Small intestine (tissue), 7 donors: Measurements from ENCODE around the gene SAT1. TPM values are rescaled to one million over a fixed set of nuclear protein-coding genes. Genes with fewer than 3 reads are reported as not detected.
A peak's percentile ranks its signal among the peaks of the same experiment; 100 is the strongest.

Source experiments
- DNase-seq, 2 donors: peaks; one replicate each; pipeline versions ENCODE4 v3.0.0 to v3.0.0-alpha.2; 2013
- FAIRE-seq: peaks from 2 replicates; lab custom pipeline; 2012; peaks lifted over from hg19 to GRCh38; lab: Jason Lieb, UNC
- H3K27ac ChIP-seq, 3 donors: one replicate each; pipeline ENCODE4 v1.5.1; 2013; ENCODE audit warnings: low read length in 2 of 3, mild to moderate bottlenecking in 2 of 3, control low read depth in 1 of 3, inconsistent platforms in 1 of 3, low read depth in 1 of 3, moderate library complexity in 1 of 3
- H3K27me3 ChIP-seq, 3 donors: one replicate each; pipeline ENCODE4 v1.6.1; 2013; ENCODE audit warnings: low read length in 3 of 3, inconsistent platforms in 1 of 3; ENCODE audit not compliant: control insufficient read depth in 3 of 3, insufficient read depth in 3 of 3
- H3K36me3 ChIP-seq, 3 donors: one replicate each; pipeline ENCODE4 v1.6.1; 2013; ENCODE audit warnings: low read length in 3 of 3, inconsistent platforms in 1 of 3, low read depth in 1 of 3, mild to moderate bottlenecking in 1 of 3, moderate library complexity in 1 of 3; ENCODE audit not compliant: control insufficient read depth in 3 of 3, insufficient read depth in 2 of 3
- H3K4me1 ChIP-seq, 3 donors: one replicate each; pipeline ENCODE4 v1.6.1; 2013; ENCODE audit warnings: low read length in 2 of 3, inconsistent platforms in 1 of 3, low read depth in 1 of 3, mild to moderate bottlenecking in 1 of 3, moderate library complexity in 1 of 3; ENCODE audit not compliant: control insufficient read depth in 3 of 3, insufficient read depth in 2 of 3
- H3K4me3 ChIP-seq, 3 donors: one replicate each; pipeline ENCODE4 v1.5.1; 2013; ENCODE audit warnings: low read length in 3 of 3, control low read depth in 1 of 3, inconsistent platforms in 1 of 3, low read depth in 1 of 3, mild to moderate bottlenecking in 1 of 3, moderate library complexity in 1 of 3
- H3K9me3 ChIP-seq, 2 donors: one replicate each; pipeline ENCODE4 v1.6.1; 2013; ENCODE audit warnings: low read depth in 1 of 2, low read length in 1 of 2; ENCODE audit not compliant: control insufficient read depth in 2 of 2, insufficient read depth in 1 of 2
- WGBS, 3 donors: extraction: QIAGEN DNeasy Blood & Tissue Kit; methylation state at CpG; one replicate each; pipeline ENCODE4 v1.1.7; 2013; 5-methylcytosine and 5-hydroxymethylcytosine counted together
- polyA plus RNA-seq, 4 donors: library from polyadenylated mRNA; stranded (reverse) in 3 of 4; unstranded in 1 of 4; fragments of 200-250 nt in 3 of 4; fragments of 120-200 nt in 1 of 4; gene quantifications; one replicate each; pipeline versions ENCODE4 v1.2.1 to v1.2.3, GENCODE V29; 2013
- donor health status: healthy with polysubstance abuse.
- donor health status: control.
- donor health status: control.
- donor health status: Bipolar disorder and iron deficiency.
- donor health status: healthy.

The SAT1 gene
- polyA plus RNA-seq, 4 donors = 412 to 1,273 (median 877) TPM

- H3K27ac ChIP-seq = no peak overlapping the region
- 66 to 79% (median 75%) methylated on average over 4 of the region's 4 CpGs for WGBS, 3 donors
- FAIRE-seq (no peak), DNase-seq (no peak)
- peaks cover 0 to 2% (median 0%) of the 10 kb centered on the region in 3 donors for H3K4me1 ChIP-seq
- H3K9me3 ChIP-seq = no peaks in the 10 kb centered on the region
- no peaks in the 10 kb centered on the region for H3K27me3 ChIP-seq
- peaks cover 0 to 2% (median 0%) of the 10 kb centered on the region in 3 donors for H3K36me3 ChIP-seq
- no peak overlapping the region for H3K4me3 ChIP-seq
Measured at GRCh38 chrX:23779025-23779424, 3.9 kb upstream of the SAT1 start.

GRCh38 chrX:23782455-23782854, 518 bp upstream of the SAT1 start:
- Histone ChIP-seq H3K27ac (peak overlapping the region in 2 of 3 donors; percentile 38 to 85), H3K4me3 (no peak overlapping the region), H3K4me1 (peaks cover 0 to 6% (median 2%) of the 10 kb centered on the region in 3 donors), H3K36me3 (peaks cover 0 to 9% (median 3%) of the 10 kb centered on the region in 3 donors), H3K27me3 (no peaks in the 10 kb centered on the region), H3K9me3 (no peaks in the 10 kb centered on the region)
- FAIRE-seq (no peak), DNase-seq (no peak)
- WGBS, 3 donors = 44 to 61% (median 48%) methylated on average over 6 of the region's 6 CpGs

- Histone ChIP-seq H3K36me3 (peaks cover 0 to 9% (median 3%) of the 10 kb centered on the region in 3 donors), H3K4me3 (peak overlapping the region; percentile 58 to 79 (median 68)), H3K4me1 (peaks cover 0 to 7% (median 6%) of the 10 kb centered on the region in 3 donors), H3K27ac (peak overlapping the region; percentile 86 to 97 (median 86)), H3K9me3 (no peaks in the 10 kb centered on the region), H3K27me3 (no peaks in the 10 kb centered on the region)
- DNase-seq (peak in 1 of 2 donors; percentile 28), FAIRE-seq (no peak)
- WGBS, 3 donors = 12 to 34% (median 12%) methylated on average over 19 to 21 of the region's 21 CpGs
Measured at GRCh38 chrX:23783589-23784469, 856 bp downstream of the SAT1 start.

DNA sequence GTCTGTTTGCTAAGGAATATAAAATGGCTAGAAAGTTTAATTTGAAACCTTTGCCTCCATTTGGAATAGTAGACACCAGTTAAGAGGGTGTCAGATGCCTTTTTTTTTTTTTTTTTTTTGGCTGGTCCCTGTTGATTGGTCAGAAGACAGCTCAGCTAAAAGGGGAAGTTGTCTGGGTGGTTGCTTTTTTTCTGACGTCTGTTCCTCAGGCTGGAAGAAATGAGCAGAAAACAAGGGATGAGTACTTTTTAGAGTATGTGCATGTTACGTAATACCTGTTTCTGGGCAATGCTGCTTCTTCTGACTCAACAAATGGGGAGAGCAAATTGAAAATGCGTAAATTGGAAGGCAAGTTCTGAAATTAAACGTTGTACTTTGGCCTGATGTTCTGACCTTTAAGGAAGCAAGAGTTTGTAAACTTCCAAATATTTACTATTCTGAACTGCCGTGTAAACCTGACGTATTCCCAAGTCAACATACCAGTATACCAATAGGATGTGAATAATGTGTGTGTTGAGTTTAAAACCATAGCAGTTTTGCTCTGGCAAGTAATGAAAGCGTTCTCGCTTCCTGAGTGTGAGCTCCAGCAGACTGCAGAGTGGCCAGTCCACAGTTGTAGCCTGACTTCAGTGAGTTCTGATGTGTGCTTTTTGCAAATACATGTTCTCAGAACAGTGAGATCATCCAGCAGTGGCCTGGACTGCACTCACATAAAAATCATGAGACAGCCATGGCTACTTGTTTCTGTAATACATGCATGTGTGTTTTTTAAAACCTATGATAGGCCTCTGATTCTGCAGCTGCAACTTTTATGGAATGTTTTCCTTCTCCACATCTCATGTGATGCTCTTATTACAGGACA, 1.7 kb downstream of the SAT1 start:
- peaks cover 0 to 9% (median 3%) of the 10 kb centered on the region in 3 donors for H3K36me3 ChIP-seq
- H3K4me3 ChIP-seq = peak overlapping the region; percentile 29 to 79 (median 68)
- FAIRE-seq (no peak), DNase-seq (peak in 1 of 2 donors; percentile 44)
- no peaks in the 10 kb centered on the region for H3K27me3 ChIP-seq
- WGBS, 3 donors = 28 to 46% (median 33%) methylated on average over 8 of the region's 8 CpGs
- H3K27ac ChIP-seq = peak overlapping the region; percentile 86 to 97 (median 86)
- peaks cover 0 to 9% (median 6%) of the 10 kb centered on the region in 3 donors for H3K4me1 ChIP-seq
- no peaks in the 10 kb centered on the region for H3K9me3 ChIP-seq

GRCh38 chrX:23785580-23785979, 2.6 kb downstream of the SAT1 start:
- Histone ChIP-seq H3K4me1 (peaks cover 0 to 12% (median 6%) of the 10 kb centered on the region in 3 donors), H3K9me3 (no peaks in the 10 kb centered on the region), H3K27me3 (no peaks in the 10 kb centered on the region), H3K27ac (peak overlapping the region in 2 of 3 donors; percentile 65 to 86), H3K4me3 (peak overlapping the region in 2 of 3 donors; percentile 68 to 79), H3K36me3 (peaks cover 0 to 9% (median 3%) of the 10 kb centered on the region in 3 donors)
- DNase-seq (no peak), FAIRE-seq (no peak)
- WGBS, 3 donors = 29 to 59% (median 57%) methylated on average over 2 of the region's 2 CpGs

- WGBS, 3 donors = 27 to 67% (median 57%) methylated on average over 10 to 11 of the region's 11 CpGs
- peak in 1 of 2 donors; percentile 11 for DNase-seq
- Histone ChIP-seq H3K4me3 (no peak overlapping the region), H3K27ac (peak overlapping the region in 2 of 3 donors; percentile 34 to 86), H3K27me3 (no peaks in the 10 kb centered on the region), H3K9me3 (no peaks in the 10 kb centered on the region), H3K4me1 (peaks cover 0 to 12% (median 6%) of the 10 kb centered on the region in 3 donors), H3K36me3 (peaks cover 0 to 9% (median 3%) of the 10 kb centered on the region in 3 donors)
- FAIRE-seq = no peak
Measured at GRCh38 chrX:23786268-23786815, 3.4 kb downstream of the SAT1 start.

DNA sequence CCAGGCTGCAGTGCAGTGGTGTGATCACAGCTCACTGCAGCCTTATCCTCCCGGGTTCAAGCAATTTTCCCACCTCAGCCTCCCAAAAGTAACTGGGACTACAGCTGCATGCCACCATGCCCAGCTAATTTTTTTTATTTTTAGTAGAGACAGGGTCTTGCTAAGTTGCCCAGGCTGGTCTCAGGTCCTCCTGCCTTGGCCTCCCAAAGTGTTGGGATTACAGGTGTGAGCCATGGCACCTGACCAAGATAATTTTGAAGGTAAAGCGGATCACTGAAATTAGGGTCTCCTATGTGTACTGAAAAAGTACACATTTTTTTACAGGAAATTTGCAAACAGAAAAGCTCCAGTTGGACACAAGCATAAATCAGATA, 4.8 kb downstream of the SAT1 start:
- peak overlapping the region in 1 of 3 donors; percentile 62 for H3K27ac ChIP-seq
- no peak overlapping the region for H3K4me3 ChIP-seq
- H3K9me3 ChIP-seq = no peaks in the 10 kb centered on the region
- peaks cover 0 to 10% (median 6%) of the 10 kb centered on the region in 3 donors for H3K4me1 ChIP-seq
- DNase-seq (no peak), FAIRE-seq (no peak)
- 88 to 92% (median 89%) methylated on average over 2 of the region's 2 CpGs for WGBS, 3 donors
- peaks cover 0 to 9% (median 3%) of the 10 kb centered on the region in 3 donors for H3K36me3 ChIP-seq
- H3K27me3 ChIP-seq = no peaks in the 10 kb centered on the region

DNA sequence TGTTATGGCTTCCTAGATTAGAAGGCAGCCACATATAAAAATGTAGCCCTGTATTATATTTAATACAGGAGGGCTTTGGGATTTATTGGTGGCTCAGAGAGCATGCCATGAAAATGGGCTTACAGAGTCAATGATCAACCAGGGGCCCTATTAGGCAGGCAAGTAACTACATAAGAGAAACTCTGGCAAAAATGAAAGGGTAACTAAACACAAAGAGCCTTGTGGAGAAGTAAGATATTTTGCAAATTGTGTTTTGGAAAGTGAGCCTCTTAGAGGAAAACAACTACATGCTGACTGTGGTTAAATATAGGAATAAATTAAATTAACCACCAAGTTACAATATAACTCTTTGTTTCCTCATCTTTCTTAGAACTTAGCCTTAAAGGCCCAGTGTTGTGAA, 5.5 kb downstream of the SAT1 start:
- no peaks in the 10 kb centered on the region for H3K9me3 ChIP-seq
- peak overlapping the region in 2 of 3 donors; percentile 16 to 62 for H3K27ac ChIP-seq
- FAIRE-seq = no peak
- peaks cover 0 to 15% (median 6%) of the 10 kb centered on the region in 3 donors for H3K4me1 ChIP-seq
- H3K36me3 ChIP-seq = peaks cover 0 to 8% (median 3%) of the 10 kb centered on the region in 3 donors
- H3K27me3 ChIP-seq = no peaks in the 10 kb centered on the region
- no peak overlapping the region for H3K4me3 ChIP-seq
- no peak for DNase-seq
